ENCODE measurements around the gene IGFBP2. TPM values are rescaled to one million over a fixed set of nuclear protein-coding genes. Genes with fewer than 3 reads are reported as not detected.

IGFBP2 gene
- total RNA-seq, 1 donor from 2014 or later, result 10.1 TPM

DNA sequence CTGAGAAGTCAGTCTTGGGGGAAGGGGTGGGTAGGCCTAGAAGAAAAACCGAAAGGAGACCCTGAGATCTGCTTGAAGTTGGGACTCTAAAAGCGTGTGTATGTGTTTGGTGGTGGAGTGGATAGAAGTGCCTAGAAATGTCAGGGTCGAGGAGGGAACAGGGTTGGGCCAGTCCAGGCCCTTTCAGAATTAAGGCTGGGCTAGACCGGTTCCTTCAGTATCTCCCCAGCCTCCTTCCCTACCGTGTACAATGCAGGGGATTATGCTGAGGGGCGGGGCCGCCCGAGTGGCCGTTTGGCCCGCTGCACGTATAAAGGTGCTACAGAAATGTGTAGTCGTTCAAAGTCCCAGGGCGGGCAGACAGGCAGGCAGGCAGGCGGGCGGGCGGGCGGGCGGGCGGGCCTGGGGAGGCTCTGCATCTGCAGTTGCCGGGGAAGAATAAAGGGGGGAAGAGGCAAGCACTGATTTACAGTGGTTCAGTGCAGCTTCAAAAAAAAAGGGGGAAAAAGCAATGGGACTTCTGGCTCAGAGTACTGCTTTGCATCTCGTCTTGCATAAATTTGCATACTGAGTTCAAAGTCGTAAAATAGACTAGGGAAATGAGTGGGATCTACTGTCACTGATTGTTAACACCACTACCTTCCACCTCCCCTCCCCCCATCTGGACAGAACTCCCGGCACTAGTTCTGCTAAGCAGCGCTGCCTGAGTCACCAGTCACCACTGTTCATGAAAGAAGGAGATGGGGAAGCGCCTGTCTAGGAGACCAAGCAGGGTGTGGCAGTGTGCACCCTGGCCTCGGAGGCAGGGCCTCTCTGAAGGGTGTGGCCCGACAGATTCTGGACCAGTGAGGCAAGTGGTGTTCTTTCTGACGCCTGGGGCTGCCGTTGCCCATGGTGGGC, 3.6 kb downstream of the IGFBP2 start:
- intact Hi-C loops (cut with micrococcal nuclease), result no loop called here

DNA sequence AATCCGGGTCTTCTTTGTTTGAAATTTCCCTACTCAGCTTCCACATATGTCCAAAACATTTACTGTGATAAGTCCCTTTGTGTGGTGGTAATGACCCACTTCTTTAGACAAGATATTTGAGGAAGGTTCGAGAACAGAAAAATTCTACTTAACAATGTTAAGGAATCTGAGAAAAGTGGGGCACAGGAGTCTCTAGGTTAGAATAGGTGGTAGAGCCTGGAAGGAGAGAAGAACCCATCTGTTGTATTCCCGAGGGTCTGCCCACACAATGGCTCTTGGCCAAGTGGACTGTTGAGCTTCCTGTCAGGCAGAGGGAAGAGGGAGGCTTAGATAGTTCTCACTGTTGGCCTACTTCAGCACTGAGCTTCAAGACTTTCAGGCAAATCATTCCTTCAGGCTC, 4.3 kb downstream of the IGFBP2 start:
- intact Hi-C loops (cut with micrococcal nuclease), result no loop called here

- intact Hi-C loops (cut with micrococcal nuclease), result no loop called here
These were observed 10.9 kb downstream of the IGFBP2 start for GRCh38 chr2:216643986-216644659.

DNA sequence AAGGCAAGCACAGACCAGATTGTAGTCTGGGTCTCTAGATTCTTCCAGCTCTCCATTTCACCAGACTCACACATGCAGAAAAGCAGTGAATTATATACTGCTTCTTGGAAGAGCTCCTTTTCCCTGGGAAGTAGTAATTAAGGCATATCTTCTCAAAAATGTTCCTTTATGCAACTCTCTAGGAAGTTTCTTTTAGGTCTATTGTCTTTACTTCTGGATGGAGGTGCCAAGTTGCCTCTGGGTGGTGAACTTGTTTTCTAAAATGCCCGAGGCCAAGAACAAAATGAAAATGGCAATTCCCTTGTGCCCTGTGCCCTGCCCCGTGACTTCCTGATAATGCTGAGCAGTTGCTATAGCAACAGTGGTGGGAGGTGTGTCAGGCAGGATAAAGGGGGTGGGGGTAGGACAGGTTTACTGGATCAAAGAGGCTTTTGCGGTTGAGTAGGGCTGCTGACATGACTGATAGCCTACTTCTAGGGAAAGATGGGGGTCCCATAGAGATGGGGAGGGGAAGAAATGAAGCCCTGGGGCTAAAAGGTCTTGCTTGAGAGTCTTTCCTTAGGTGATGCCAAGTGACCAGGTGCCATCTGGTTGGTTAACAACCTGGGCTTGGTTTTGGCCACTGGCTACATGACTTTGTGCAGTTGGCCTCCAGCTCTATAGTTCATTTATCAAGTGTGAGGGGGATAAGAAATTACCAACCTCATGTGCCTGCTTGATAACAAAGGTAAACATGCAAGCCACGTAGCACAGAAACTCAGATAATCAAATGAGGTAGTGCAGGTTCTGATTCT, 11.8 kb downstream of the IGFBP2 start:
- intact Hi-C loops (cut with micrococcal nuclease), result no loop called here

GRCh38 chr2:216645636-216645950, 12.4 kb downstream of the IGFBP2 start:
- intact Hi-C loops (cut with micrococcal nuclease), result no loop called here

DNA sequence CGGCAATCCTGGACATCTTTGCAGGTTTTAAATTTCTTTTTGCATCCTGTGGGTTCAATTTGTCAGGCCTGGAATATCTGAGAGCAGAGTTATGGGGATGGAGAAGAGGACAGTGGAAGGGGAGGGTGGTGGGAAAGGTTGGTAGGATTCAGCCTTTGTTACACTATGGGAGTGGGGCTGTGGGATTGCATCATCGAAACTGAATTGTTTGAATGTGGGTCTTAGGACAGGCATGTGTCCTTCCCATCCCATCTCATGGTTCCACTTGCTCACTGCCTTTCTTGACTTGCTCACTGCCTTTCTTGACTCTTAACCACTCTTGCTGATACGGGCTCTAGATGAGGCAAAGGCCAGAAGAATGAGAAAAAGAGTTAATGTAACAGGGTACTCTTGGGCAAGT, 12.9 kb downstream of the IGFBP2 start:
- intact Hi-C loops (cut with micrococcal nuclease), result no loop called here

DNA sequence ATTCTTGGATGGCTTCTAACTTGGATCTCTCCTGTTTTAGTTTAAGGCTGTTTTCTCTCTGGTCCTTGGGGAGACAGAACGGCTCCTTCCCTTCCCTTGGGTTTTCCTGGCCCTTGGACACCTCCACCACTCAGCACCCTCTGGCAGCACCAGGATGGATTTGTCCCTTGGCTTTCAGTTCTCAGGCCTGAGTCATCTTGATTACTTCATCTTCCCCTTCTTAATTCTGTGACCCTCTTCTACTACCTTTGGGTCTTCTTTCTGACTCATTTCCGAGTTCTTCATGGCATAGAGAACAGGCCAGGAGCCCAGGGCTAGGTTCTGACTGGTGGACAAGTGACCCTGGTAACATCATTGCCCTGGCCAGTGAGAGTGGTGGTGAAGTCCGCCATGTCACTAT, 14.9 kb downstream of the IGFBP2 start:
- intact Hi-C loops (cut with micrococcal nuclease), result no loop called here

GRCh38 chr2:216649574-216649973, 16.4 kb downstream of the IGFBP2 start:
- intact Hi-C loops (cut with micrococcal nuclease), result no loop called here

DNA sequence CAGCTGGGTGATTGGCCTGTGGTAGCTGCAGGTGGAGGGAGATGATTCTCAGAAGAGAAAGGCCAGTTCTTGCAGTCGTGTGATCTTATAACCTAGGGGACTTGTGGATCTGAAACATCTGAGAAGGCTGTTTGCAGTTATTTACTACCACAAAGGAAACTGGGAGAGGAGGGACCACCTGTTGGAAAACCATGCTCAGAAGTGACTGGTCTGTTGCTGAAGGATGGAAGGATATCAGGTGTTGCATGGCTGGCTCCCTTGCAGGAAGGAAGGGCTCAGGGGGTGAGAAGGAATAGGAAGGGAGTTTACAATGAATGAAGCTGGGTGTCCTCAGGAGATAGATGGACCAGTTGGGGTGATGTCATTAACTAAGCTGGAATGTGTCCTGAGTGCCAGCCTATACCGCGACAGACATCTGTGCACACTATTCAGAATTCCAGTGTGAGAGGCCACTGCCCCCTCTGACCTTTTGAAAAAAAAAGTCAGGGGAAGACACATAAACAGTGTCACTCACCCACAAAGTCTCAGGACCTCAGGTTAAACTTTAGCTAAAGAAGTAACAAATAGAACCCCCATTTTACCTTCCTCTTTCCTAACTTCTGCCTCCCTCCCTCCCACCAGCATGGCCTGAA, 17.5 kb downstream of the IGFBP2 start:
- intact Hi-C loops (cut with micrococcal nuclease), result no loop called here

DNA sequence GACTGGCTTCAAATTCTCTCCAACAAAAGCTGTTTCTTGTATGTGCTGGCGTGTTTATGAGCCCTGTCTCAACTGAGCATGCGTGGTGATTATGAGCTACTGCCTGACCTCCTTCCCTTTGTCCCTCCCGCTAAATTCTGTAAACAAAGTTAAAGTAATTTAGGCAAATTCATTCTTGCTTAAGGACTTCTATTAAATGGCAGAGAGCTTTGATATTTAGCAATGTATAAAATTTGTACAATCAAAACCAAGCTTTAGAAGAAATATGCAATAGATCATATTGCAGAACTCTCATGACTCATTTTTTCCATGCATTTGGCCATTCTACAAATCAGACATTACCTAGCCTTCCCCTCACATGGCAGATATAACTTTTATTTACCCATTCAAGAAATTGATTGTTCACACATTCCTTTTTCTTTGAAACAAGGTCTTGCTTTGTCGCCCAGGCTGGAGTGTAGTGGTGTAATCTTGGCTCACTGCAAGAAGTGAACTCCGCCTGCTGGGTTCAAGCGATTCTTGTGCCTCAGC, 18.2 kb downstream of the IGFBP2 start:
- intact Hi-C loops (cut with micrococcal nuclease), result no loop called here

DNA sequence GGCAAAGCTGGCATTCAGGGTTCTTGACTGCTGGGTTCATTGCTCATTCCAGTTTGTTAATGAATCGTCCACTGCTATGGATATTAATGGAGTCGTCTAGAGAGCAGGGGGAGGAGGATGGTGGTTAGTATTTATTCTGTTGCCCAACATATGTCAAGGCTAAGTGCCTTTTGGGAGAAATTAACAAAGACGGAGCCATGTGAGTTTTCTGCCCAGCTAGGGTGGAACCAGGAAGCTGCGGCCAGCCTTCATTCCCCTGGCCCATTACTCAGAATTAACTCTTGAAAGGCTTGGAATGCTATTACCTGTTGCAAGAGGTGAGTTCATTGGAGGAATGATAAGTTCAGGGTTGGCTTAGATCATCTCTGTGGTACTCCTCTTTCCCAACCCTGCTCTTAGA, 19.3 kb downstream of the IGFBP2 start:
- intact Hi-C loops (cut with micrococcal nuclease), result no loop called here

DNA sequence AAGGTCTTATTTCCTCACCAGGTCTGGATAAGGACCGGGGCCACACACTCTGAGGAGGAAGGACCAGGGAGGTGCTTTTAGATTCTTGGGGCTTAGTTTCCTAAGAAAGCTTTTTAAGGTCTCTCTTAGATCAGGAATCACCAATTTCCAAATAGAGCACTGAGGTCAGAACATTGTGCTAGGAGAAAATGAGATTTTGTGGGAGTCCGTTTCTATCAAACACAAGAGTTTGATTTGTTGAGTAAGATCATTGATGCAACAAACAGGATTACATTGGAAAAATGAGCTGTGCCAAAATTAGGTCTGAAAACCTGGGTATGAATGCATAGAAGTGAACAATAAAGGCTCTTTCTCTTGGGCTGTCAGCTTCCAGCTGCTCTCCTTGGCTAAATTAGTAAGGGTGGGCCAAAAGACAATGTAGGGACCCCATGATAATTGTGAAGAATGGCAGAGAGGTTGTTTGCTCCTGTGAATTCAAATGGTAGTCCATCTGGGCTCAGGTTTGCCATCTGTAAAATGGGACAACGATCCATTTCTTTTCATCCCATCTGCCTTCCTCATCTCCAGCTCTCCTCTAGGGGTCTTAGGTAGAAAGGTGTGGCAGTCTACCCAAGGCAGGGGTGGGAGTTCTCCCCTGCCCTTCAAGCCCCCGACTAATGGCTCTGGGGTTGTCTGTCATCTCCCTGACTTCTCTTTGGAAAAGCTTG, 20.0 kb downstream of the IGFBP2 start:
- intact Hi-C loops (cut with micrococcal nuclease), result no loop called here

DNA sequence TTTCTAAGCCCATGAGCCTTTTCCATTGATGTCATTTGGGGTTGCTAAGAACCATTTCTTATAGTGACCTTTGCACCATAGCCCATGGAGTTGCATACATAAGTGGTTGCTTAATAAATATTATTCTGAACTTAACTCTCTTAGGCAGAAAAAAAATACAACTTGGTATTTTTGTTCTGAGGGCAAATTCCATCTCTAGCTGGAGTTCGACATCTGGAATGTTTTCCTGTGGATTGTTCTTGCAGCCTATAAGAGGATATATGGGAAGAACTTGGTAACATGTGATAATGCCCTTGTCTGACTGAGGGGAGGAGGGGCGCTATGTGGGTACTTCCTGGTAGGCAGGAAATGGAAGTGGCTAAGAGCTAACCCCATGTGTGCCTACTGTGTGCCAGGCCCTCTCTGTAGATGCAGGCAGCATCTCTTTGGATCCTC, 20.7 kb downstream of the IGFBP2 start:
- intact Hi-C loops (cut with micrococcal nuclease), result no loop called here

- intact Hi-C loops (cut with micrococcal nuclease), result no loop called here
These were observed 21.4 kb downstream of the IGFBP2 start for GRCh38 chr2:216654528-216655052.

- intact Hi-C loops (cut with micrococcal nuclease), result no loop called here
These were observed 24.1 kb downstream of the IGFBP2 start for GRCh38 chr2:216657086-216657855.

DNA sequence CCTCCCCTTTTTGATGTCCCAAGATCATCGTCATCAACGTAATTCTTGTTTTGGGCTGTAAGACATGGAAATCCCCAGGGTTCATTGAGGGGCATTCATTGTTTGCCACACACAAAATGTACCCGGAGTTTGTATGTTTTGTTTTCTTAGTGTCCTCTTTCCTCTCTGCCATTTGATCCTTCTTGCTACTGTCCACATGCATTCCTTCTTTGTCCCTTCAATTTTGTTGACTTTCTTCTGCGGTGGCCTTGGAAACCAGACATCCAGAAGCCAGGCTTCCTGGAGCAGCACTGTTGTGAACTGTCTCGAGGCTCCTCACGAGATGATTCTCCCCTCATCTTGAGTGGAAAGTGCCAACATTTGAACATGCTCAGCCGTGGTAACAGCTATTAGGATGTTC, 24.8 kb downstream of the IGFBP2 start:
- intact Hi-C loops (cut with micrococcal nuclease), result no loop called here

GRCh38 chr2:216658757-216659156, 25.5 kb downstream of the IGFBP2 start:
- intact Hi-C loops (cut with micrococcal nuclease), result no loop called here

GRCh38 chr2:216659276-216659675, 26.1 kb downstream of the IGFBP2 start:
- intact Hi-C loops (cut with micrococcal nuclease), result no loop called here

DNA sequence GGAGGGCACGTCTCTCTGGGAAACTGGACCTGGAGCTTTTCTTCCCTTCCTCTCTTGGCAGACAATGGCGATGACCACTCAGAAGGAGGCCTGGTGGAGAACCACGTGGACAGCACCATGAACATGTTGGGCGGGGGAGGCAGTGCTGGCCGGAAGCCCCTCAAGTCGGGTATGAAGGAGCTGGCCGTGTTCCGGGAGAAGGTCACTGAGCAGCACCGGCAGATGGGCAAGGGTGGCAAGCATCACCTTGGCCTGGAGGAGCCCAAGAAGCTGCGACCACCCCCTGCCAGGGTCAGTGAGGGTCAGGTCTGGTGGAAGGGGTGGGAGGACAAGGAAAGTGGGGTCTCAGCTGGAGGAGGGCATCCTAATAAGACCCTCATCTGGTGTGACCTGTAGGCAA, 27.3 kb downstream of the IGFBP2 start:
- intact Hi-C loops (cut with micrococcal nuclease), result no loop called here

DNA sequence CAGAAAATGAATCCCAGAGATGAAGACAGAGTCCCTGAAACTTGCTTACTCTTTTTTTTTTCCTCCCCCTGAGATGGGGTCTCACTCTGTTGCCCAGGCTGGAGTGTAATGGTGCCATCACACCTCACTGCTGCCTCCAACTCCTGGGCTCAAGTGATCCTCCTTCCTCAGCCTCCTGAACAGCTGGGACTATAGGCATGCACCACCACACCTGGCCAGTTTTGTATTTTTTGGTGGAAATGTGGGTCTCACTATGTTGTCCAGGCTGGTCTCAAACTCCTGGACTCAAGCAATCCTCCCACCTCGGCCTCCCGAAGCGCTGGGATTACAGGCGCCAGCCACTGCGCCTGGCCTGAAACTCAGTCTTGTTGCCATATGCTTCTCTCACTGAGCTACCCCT, 27.8 kb downstream of the IGFBP2 start:
- intact Hi-C loops (cut with micrococcal nuclease), result no loop called here
